Lower lobe of right lung (tissue), 2 donors: ENCODE data around the gene CES3. TPM values are rescaled to one million over a fixed set of nuclear protein-coding genes. Genes with fewer than 3 reads are reported as not detected.

Experiments used
- ATAC-seq, 2 donors: fragments of 200-7000 bp; cut with Tn5 transposase; one replicate each; pipeline ENCODE4 v1.9.1; 2020 to 2022; ENCODE audit warnings: mild to moderate bottlenecking in 2 of 2, moderate library complexity in 2 of 2
- DNase-seq: peaks from one replicate; pipeline ENCODE4 v3.0.0-alpha.2; 2020
- H3K27ac ChIP-seq: fragments of 200-600 bp; one replicate; pipeline ENCODE4 v1.8.0; 2022
- H3K27me3 ChIP-seq: fragments of 200-600 bp; one replicate; pipeline ENCODE4 v1.8.0; 2022; ENCODE audit warnings: low read depth
- H3K36me3 ChIP-seq: fragments of 200-600 bp; one replicate; pipeline ENCODE4 v1.8.0; 2022; ENCODE audit warnings: mild to moderate bottlenecking
- H3K4me1 ChIP-seq: fragments of 200-600 bp; one replicate; pipeline ENCODE4 v1.8.0; 2022
- H3K4me3 ChIP-seq: fragments of 200-600 bp; one replicate; pipeline ENCODE4 v1.8.0; 2022; ENCODE audit warnings: mild to moderate bottlenecking
- H3K9me3 ChIP-seq: fragments of 200-600 bp; one replicate; pipeline ENCODE4 v1.8.0; 2022
- intact Hi-C: fragments of 100-400 bp; cut with DNase I; formaldehyde crosslinking; loops from one replicate; pipeline ENCODE4 v1.11.0; 2022
- total RNA-seq: library from RNA; stranded (reverse); fragmentation: NEBNext Ultra II Directional; extraction: Animal tissue kit (Norgen Biotek cat#: 25700); gene quantifications from one replicate; pipeline ENCODE4 v1.2.1, GENCODE V29; 2021
- TF ChIP-seq, protein P1 (sequence below): fragments of 200-600 bp; IDR thresholded peaks from one replicate; pipeline ENCODE4 v1.8.0; 2022; ENCODE audit warnings: antibody characterized with exemption, mild to moderate bottlenecking
- donor health status: DM: no; HTN: yes; CAD: no; lungs with severe emphysema.

Gene CES3
- total RNA-seq, 1 donor from 2014 or later: 2.5 TPM

DNA sequence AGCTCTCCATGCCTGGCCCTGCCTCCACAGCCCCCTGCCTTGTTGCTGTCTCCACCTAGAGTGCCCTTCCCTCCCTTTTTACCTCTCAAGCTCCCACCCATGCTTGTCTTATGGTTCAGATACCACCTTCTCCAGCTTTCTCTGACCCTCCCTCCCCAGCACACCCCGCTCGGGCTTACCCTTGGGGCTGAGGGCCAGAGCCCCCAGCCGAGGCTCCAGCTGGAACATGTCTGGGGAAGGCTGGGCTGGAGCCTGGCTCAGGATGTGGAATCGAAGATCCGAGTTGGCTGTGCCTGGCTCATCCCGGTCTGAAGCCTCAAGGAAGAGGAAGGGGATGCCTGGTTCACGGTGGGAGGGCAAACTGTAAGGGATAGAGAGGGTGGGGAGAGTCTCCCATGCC, 46.0 kb upstream of the CES3 start:
- H3K36me3 ChIP-seq: no peaks in the 10 kb centered on the region
- no peak overlapping the region for H3K4me3 ChIP-seq
- H3K4me1 ChIP-seq: no peaks in the 10 kb centered on the region
- no peak for ATAC-seq
- intact Hi-C loops: no loop called here
- no peaks in the 10 kb centered on the region for H3K9me3 ChIP-seq
- no peak for DNase-seq
- H3K27ac ChIP-seq: no peak overlapping the region
- TF ChIP-seq, protein P1, sequence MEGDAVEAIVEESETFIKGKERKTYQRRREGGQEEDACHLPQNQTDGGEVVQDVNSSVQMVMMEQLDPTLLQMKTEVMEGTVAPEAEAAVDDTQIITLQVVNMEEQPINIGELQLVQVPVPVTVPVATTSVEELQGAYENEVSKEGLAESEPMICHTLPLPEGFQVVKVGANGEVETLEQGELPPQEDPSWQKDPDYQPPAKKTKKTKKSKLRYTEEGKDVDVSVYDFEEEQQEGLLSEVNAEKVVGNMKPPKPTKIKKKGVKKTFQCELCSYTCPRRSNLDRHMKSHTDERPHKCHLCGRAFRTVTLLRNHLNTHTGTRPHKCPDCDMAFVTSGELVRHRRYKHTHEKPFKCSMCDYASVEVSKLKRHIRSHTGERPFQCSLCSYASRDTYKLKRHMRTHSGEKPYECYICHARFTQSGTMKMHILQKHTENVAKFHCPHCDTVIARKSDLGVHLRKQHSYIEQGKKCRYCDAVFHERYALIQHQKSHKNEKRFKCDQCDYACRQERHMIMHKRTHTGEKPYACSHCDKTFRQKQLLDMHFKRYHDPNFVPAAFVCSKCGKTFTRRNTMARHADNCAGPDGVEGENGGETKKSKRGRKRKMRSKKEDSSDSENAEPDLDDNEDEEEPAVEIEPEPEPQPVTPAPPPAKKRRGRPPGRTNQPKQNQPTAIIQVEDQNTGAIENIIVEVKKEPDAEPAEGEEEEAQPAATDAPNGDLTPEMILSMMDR: no peak
- no peaks in the 10 kb centered on the region for H3K27me3 ChIP-seq

DNA sequence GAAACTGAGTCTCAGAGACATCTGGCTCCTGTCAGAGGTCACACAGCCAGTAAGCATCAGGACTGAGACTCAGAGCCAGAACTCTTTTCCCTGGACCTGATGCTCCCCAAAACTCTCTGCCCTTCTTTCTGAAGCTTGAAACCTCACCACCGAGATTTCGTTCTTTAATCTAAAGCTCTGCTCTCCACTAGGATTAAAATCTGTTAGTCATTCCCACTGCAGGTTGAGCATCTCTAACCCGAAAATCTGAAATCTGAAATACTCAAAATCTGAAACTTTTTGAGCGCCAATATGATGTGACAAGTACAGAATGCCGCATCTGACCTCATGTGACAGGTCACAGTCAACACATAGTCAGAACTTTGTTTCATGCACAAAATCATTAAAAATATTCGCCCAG, 44.5 kb upstream of the CES3 start:
- TF ChIP-seq, protein P1: no peak
- ATAC-seq (no peak), DNase-seq (no peak)
- Histone ChIP-seq H3K36me3 (peaks cover 1% of the 10 kb centered on the region), H3K9me3 (no peaks in the 10 kb centered on the region), H3K27me3 (no peaks in the 10 kb centered on the region), H3K27ac (no peak overlapping the region), H3K4me1 (no peaks in the 10 kb centered on the region), H3K4me3 (no peak overlapping the region)
- intact Hi-C loops: no loop called here

DNA sequence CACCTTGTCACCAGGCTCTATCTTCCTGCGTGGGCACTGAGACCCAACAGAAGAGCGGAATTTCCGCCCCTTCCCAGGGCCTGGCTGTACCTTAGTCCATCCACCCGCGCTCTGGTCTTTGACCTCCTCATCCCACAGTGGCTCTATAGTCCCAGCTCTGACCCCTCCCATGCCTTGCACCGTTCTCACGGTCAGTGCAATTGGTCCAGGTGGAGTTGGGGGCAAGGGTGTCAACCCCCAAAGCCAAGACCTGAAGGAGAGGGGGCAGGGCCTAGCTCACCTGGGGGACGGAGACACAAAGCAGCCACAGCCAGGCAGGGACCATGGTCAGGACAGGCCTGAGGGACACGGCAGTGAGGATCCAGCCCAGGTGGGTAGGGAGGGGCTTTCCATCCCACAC, 43.3 kb upstream of the CES3 start:
- Histone ChIP-seq H3K27ac (no peak overlapping the region), H3K9me3 (no peaks in the 10 kb centered on the region), H3K36me3 (peaks cover 6% of the 10 kb centered on the region), H3K27me3 (no peaks in the 10 kb centered on the region), H3K4me1 (no peaks in the 10 kb centered on the region), H3K4me3 (no peak overlapping the region)
- ATAC-seq (no peak), DNase-seq (no peak)
- TF ChIP-seq, protein P1: no peak
- intact Hi-C loops: no loop called here

DNA sequence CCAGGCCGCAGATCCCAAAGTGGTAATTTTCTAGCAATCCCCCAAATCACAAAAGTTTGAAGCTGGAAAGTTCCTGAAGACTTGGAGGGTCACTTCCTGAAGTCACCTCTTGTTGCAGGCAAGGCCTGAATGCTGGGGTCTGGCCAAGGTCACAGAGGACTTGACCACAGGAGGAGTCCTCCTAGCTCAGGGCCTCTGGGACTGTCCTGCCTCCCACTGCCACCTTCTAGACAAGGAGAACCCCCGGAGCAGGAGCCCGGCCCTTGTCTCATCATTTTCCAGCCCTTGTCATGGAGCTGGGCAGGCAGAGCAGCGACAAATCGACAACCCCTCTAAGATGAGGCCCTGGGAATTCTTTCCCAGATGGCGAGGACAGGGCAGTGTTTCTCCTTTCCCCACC, 42.7 kb upstream of the CES3 start:
- Histone ChIP-seq H3K9me3 (no peaks in the 10 kb centered on the region), H3K27ac (no peak overlapping the region), H3K36me3 (peaks cover 6% of the 10 kb centered on the region), H3K4me1 (peaks cover 5% of the 10 kb centered on the region), H3K27me3 (peaks cover 2% of the 10 kb centered on the region), H3K4me3 (no peak overlapping the region)
- intact Hi-C loops: no loop called here
- TF ChIP-seq, protein P1: no peak
- ATAC-seq (no peak), DNase-seq (no peak)

DNA sequence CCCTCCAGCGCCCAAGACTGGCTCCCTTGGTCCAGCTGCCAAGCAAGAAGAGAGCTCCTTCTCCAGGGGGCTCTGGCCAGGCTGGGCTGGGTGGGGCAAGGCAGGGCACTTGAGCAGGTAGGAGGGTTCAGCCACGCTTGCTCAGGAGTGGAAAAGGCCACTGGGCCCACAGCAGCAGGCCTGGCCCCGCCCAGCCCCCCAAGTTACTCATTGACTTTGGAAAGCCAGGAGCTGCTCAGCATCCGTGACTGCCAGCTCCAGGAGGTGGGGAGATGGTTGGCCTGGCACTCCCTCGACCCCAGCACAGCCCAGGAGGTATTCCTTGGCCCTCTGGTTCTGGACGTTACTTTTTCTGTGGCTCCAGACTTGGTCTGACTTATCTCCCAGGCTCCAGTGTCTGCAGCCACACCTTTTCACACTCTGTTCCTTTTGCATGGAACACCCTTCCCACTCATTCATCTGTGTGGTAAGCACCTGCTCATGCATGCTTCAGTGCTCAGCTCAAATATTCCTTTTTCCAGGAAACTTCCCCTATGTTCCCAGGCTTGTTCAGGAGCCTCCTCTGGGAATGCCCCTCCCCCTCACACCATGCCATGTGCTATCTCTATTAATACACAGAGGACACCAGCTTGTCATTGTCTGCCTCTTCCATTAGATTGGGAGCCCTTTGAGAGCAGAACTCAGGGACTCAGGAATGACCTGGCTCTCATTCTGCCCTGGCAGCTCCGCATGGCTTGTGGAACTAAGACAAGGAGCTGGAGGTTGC, 42.1 kb upstream of the CES3 start, which contains the start of gene CDH16:
TSS of gene CDH16 (minus strand) at position 83 of the 766 bp plus-strand sequence. CDS start 820 bp downstream, outside the sequence.
- TF ChIP-seq, protein P1: no peak
- intact Hi-C loops: no loop called here
- no peaks in the 10 kb centered on the region for H3K9me3 ChIP-seq
- H3K4me3 ChIP-seq: no peak within 1 kb of the TSS
- ATAC-seq (no peak), DNase-seq (no peak)
- peaks cover 11% of the 10 kb centered on the region for H3K4me1 ChIP-seq
- H3K27ac ChIP-seq: no peak within 1 kb of the TSS
- H3K36me3 ChIP-seq: peaks cover 6% of the 10 kb centered on the region
- H3K27me3 ChIP-seq: peaks cover 5% of the 10 kb centered on the region
